GM19438 (cell line): ENCODE results near the gene HIGD1B.

ENCODE experiments used
- ATAC-seq: cut with Tn5 transposase; IDR thresholded peaks from one replicate; pipeline ENCODE4 v1.9.1; 2021; ENCODE audit warnings: low read depth; ENCODE audit not compliant: unreplicated experiment

HIGD1B gene

GRCh38 chr17:44832805-44833204 is 14.9 kb upstream of the HIGD1B start:
- no peak for ATAC-seq

- no peak for ATAC-seq
Measured at GRCh38 chr17:44837196-44837595, 10.5 kb upstream of the HIGD1B start.

- ATAC-seq = no peak
Measured at GRCh38 chr17:44840274-44840673, 7.4 kb upstream of the HIGD1B start.

GRCh38 chr17:44840936-44841335 is 6.7 kb upstream of the HIGD1B start:
- no peak for ATAC-seq

- no peak for ATAC-seq
Measured at GRCh38 chr17:44842748-44843147, 4.9 kb upstream of the HIGD1B start.

GRCh38 chr17:44844390-44844830 is 3.3 kb upstream of the HIGD1B start:
- no peak for ATAC-seq

GRCh38 chr17:44846206-44846605 is 1.5 kb upstream of the HIGD1B start:
- ATAC-seq = no peak

GRCh38 chr17:44848257-44848795 is 643 bp downstream of the HIGD1B start:
- ATAC-seq = no peak

GRCh38 chr17:44848961-44849489 is 1.3 kb downstream of the HIGD1B start:
- no peak for ATAC-seq

GRCh38 chr17:44850025-44850424 is 2.3 kb downstream of the HIGD1B start:
- no peak for ATAC-seq

- ATAC-seq = no peak
Measured at GRCh38 chr17:44850612-44851011, 2.9 kb downstream of the HIGD1B start.

- no peak for ATAC-seq
Measured at GRCh38 chr17:44854192-44854591, 6.5 kb downstream of the HIGD1B start.

GRCh38 chr17:44859701-44860100 is 12.0 kb downstream of the HIGD1B start:
- ATAC-seq = no peak

GRCh38 chr17:44862278-44862914 is 14.7 kb downstream of the HIGD1B start:
- ATAC-seq = no peak

GRCh38 chr17:44863061-44863918 is 15.6 kb downstream of the HIGD1B start:
- ATAC-seq = no peak

- no peak for ATAC-seq
Measured at GRCh38 chr17:44864831-44865230, 17.1 kb downstream of the HIGD1B start.

- no peak for ATAC-seq
Measured at GRCh38 chr17:44865231-44865660, 17.6 kb downstream of the HIGD1B start.

GRCh38 chr17:44865931-44866330 is 18.2 kb downstream of the HIGD1B start:
- no peak for ATAC-seq

GRCh38 chr17:44867841-44868240 is 20.2 kb downstream of the HIGD1B start:
- ATAC-seq = no peak

GRCh38 chr17:44871556-44871955 is 23.9 kb downstream of the HIGD1B start:
- ATAC-seq = no peak

- ATAC-seq = no peak
Measured at GRCh38 chr17:44872131-44872768, 24.6 kb downstream of the HIGD1B start.
